Breast epithelium (tissue), 4 donors: ENCODE results near the gene CPD. TPM values are rescaled to one million over a fixed set of nuclear protein-coding genes. Genes with fewer than 3 reads are reported as not detected.

Source experiments
- DNase-seq, 2 donors: peaks; one replicate each; pipeline ENCODE4 v3.0.0-alpha.2; 2019; ENCODE audit warnings: low spot score in 2 of 2
- H3K27ac ChIP-seq, 2 donors: fragments of 200-600 bp; sonication (generic) in 1 of 2; one replicate each; pipeline ENCODE4 v1.5.1; 2016 to 2019; ENCODE audit warnings: mild to moderate bottlenecking in 1 of 2
- H3K27me3 ChIP-seq, 2 donors: fragments of 200-600 bp; sonication (generic) in 1 of 2; one replicate each; pipeline versions ENCODE4 v1.5.1 to v1.6.0; 2017 to 2019; ENCODE audit warnings: control low read depth in 1 of 2, mild to moderate bottlenecking in 1 of 2
- H3K36me3 ChIP-seq: fragments of 200-600 bp; one replicate; pipeline ENCODE4 v1.5.1; 2019
- H3K4me1 ChIP-seq, 2 donors: fragments of 200-600 bp; sonication (generic); one replicate each; pipeline ENCODE4 v1.5.1; 2016 to 2019; ENCODE audit warnings: control low read depth in 1 of 2
- H3K4me3 ChIP-seq, 3 donors: fragments of 200-600 bp; sonication (generic); 1 replicate in 2 of 3; 2 replicates in 1 of 3; pipeline ENCODE4 v1.5.1; 2016 to 2019; ENCODE audit warnings: mild to moderate bottlenecking in 3 of 3, moderate library complexity in 2 of 3
- H3K9me3 ChIP-seq, 2 donors: fragments of 200-600 bp; sonication (generic) in 1 of 2; one replicate each; pipeline ENCODE4 v1.5.1; 2016 to 2019; ENCODE audit warnings: control low read depth in 1 of 2
- POLR2A ChIP-seq: fragments of 450-650 bp; IDR thresholded peaks from one replicate; pipeline ENCODE4 v1.6.1; 2016; ENCODE audit warnings: antibody characterized with exemption, mild to moderate bottlenecking, moderate library complexity
- POLR2AphosphoS5 ChIP-seq, 3 donors: sonication (generic); formaldehyde crosslinking; IDR thresholded peaks; one replicate each; pipeline ENCODE4 v1.6.1; 2017; ENCODE audit warnings: antibody characterized with exemption in 3 of 3
- intact Hi-C: fragments of 100-400 bp; cut with DNase I; formaldehyde crosslinking; loops from one replicate; pipeline ENCODE4 v1.15.1; 2023; ENCODE audit warnings: low total_unique reads
- total RNA-seq, 3 donors: library from RNA; depleted of rRNA; stranded (reverse); fragments of >200 nt; gene quantifications; one replicate each; pipeline ENCODE4 v1.1.0, GENCODE V29; 2016
- TF ChIP-seq, protein P1 (sequence below), 3 donors: fragments of 450-650 bp; IDR thresholded peaks; one replicate each; pipeline ENCODE4 v1.5.1; 2016 to 2017; ENCODE audit warnings: antibody characterized with exemption in 3 of 3, mild to moderate bottlenecking in 3 of 3, moderate library complexity in 3 of 3

Gene CPD
- total RNA-seq, 3 donors from 2014 or later, result 74.1 to 110 (median 87.7) TPM

DNA sequence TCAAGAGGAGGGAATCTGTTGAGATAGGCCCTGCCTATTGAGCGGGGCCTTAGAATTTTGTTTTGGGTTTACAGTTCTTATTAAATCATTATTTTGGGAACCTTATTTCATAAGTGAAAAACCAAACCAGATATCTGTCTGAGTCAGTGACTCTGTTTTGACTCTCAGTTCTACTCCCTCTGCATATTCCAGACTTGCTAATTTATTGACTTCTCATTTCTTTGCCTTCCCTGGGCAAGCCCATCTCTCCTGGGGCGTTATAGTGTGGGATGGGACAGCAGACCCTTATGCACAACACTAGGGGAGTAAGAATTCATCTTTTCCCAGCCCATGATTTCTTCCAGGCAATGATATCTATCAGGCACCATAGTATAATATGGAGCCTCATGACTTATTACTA lies 45.7 kb downstream of the CPD start:
- no peak overlapping the region for H3K27ac ChIP-seq
- intact Hi-C loops, result no loop called here
- TF ChIP-seq POLR2A (no peak), POLR2AphosphoS5 (IDR thresholded peaks at IDR 0.05) (no peak)
- TF ChIP-seq, protein P1, sequence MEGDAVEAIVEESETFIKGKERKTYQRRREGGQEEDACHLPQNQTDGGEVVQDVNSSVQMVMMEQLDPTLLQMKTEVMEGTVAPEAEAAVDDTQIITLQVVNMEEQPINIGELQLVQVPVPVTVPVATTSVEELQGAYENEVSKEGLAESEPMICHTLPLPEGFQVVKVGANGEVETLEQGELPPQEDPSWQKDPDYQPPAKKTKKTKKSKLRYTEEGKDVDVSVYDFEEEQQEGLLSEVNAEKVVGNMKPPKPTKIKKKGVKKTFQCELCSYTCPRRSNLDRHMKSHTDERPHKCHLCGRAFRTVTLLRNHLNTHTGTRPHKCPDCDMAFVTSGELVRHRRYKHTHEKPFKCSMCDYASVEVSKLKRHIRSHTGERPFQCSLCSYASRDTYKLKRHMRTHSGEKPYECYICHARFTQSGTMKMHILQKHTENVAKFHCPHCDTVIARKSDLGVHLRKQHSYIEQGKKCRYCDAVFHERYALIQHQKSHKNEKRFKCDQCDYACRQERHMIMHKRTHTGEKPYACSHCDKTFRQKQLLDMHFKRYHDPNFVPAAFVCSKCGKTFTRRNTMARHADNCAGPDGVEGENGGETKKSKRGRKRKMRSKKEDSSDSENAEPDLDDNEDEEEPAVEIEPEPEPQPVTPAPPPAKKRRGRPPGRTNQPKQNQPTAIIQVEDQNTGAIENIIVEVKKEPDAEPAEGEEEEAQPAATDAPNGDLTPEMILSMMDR (IDR thresholded peaks at IDR 0.05), result no peak
- DNase-seq, result no peak
- no peaks in the 10 kb centered on the region for H3K4me1 ChIP-seq
- H3K27me3 ChIP-seq, result no peaks in the 10 kb centered on the region
- H3K9me3 ChIP-seq, result no peaks in the 10 kb centered on the region
- no peak overlapping the region for H3K4me3 ChIP-seq
- peaks cover 3% of the 10 kb centered on the region for H3K36me3 ChIP-seq

DNA sequence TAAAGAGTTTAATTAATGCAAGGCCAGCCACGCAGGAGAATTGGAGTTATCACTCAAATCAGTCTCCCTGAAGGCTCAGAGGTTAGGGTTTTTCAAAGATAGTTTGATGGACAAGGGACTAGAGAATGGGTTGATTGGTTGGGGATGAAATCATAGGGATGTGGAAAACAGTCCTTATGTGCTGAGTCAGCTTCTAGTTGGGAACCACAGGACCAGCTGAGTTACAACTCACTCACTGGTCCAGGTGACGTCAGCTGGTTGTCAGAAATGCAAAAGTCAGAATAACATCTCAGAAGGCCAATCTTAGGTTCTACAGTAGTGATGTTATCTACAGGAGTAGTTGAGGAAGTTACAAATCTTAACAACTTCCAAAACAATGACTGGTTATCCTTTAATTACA lies 47.6 kb downstream of the CPD start:
- no peaks in the 10 kb centered on the region for H3K36me3 ChIP-seq
- no peaks in the 10 kb centered on the region for H3K4me1 ChIP-seq

DNA sequence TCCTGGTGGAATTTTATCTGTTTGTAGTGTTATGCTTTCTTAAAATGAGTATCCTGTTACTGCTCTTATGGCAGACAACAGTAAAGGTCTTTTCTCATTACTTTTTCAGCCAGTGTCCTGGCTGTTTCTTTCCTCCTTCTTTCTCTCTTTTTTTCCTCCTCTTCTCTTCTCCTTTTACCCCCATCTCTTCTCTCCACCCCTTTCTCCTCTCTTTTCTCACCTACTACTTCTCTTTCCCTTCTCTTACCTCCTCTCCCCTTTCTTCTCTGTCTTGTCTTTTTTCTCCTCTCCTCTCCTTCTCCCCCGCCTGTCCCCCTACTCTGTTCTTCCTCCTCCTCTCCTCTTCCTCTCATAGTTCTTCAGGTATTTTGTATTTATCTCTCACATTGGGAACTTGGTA lies 48.9 kb downstream of the CPD start:
- no peaks in the 10 kb centered on the region for H3K27me3 ChIP-seq
- no peaks in the 10 kb centered on the region for H3K9me3 ChIP-seq
- no peak overlapping the region for H3K27ac ChIP-seq
- H3K4me1 ChIP-seq, result no peaks in the 10 kb centered on the region
- no peaks in the 10 kb centered on the region for H3K36me3 ChIP-seq
- no peak overlapping the region for H3K4me3 ChIP-seq
- no peak for DNase-seq
- intact Hi-C loops, result no loop called here
- TF ChIP-seq, protein P1 (IDR thresholded peaks at IDR 0.05), result no peak
- no peak for TF ChIP-seq POLR2AphosphoS5 (IDR thresholded peaks at IDR 0.05)
- no peak for TF ChIP-seq POLR2A

More for the DNA sequence above, 47.6 kb downstream of the CPD start:
- Histone ChIP-seq H3K27ac (no peak overlapping the region), H3K4me3 (no peak overlapping the region), H3K27me3 (no peaks in the 10 kb centered on the region), H3K9me3 (no peaks in the 10 kb centered on the region)
- DNase-seq, result no peak
- intact Hi-C loops, result no loop called here
- TF ChIP-seq POLR2AphosphoS5 (IDR thresholded peaks at IDR 0.05), result no peak
- TF ChIP-seq POLR2A, result no peak
- TF ChIP-seq, protein P1 (IDR thresholded peaks at IDR 0.05), result no peak

DNA sequence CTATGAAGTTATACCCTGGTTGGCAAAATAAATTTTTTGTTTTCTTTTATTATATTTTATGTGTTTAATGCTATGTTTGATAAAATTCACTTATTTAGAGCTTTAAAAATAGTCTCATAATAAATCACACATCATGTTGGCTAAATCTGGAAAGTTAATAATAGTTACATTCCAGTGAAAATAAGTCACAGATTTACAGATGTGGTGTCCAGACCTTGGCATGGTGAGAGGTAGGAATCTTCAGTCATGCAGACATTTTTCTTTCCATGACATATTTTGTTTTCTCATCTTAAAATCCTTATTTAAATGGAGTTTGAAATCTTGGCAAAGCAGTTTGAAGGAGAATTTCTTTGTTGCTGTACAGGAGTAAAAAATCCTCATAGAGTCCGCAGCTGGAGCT lies 50.4 kb downstream of the CPD start:
- Histone ChIP-seq H3K27ac (no peak overlapping the region), H3K4me3 (no peak overlapping the region), H3K4me1 (no peaks in the 10 kb centered on the region), H3K36me3 (no peaks in the 10 kb centered on the region), H3K9me3 (no peaks in the 10 kb centered on the region), H3K27me3 (no peaks in the 10 kb centered on the region)
- DNase-seq, result no peak
- TF ChIP-seq POLR2A (no peak), POLR2AphosphoS5 (IDR thresholded peaks at IDR 0.05) (no peak)
- TF ChIP-seq, protein P1 (IDR thresholded peaks at IDR 0.05), result no peak
- intact Hi-C loops, result no loop called here

DNA sequence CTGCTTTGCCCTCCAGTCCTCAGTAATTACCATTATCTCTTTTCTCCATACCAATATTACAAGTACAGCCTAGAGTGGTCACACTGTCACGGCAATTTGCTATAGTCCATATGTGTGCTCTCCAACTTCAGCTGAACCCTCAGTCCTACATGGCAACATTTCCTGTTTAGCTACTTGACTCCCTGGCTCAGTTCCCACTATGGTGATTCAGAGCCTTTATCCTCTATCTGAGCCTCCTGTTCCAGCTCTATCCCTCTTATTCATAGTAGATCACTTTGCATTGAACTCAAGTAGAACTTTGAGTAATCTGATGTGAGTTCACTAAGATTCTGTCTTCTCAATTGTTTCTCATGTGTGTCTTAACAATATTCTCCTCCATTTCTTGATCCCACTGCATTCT lies 54.8 kb downstream of the CPD start:
- Histone ChIP-seq H3K4me3 (no peak overlapping the region), H3K27me3 (no peaks in the 10 kb centered on the region), H3K36me3 (no peaks in the 10 kb centered on the region), H3K27ac (no peak overlapping the region), H3K4me1 (no peaks in the 10 kb centered on the region), H3K9me3 (no peaks in the 10 kb centered on the region)
- DNase-seq, result no peak
- intact Hi-C loops, result no loop called here
- TF ChIP-seq POLR2AphosphoS5 (IDR thresholded peaks at IDR 0.05), result no peak
- TF ChIP-seq POLR2A, result no peak
- TF ChIP-seq, protein P1 (IDR thresholded peaks at IDR 0.05), result no peak
